ENCODE data around the gene SULT1E1.

- TF ChIP-seq POLR2A (IDR thresholded peaks at IDR 0.05) (no peak), CTCF (IDR thresholded peaks at IDR 0.05) (no peak)
These were observed 46.3 kb downstream of the SULT1E1 start for GRCh38 chr4:69813628-69814027.
